ENCODE results near the gene MAGI1. TPM values are rescaled to one million over a fixed set of nuclear protein-coding genes. Genes with fewer than 3 reads are reported as not detected.

MAGI1 gene
- total RNA-seq, 1 experiment from 2014 or later: 58.2 TPM

DNA sequence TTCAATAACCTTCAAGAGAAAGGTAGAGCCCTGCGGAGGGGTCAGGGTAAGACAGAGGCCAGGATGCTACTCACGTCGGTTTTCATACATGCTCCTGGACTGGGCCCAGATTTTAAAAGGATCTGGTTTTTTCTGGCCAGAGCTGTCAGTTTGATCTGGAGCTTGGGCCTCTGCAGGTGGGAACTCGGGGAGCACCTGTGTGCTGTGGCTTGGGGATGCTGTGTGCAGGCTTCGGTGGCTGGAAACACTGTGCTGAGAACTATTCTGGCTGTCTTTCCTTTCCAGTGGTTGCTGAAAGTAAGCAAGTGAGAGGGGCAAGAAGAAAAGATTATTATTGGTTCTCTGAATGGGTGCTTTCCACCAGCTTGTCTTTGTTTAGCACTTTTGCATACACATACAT lies 647.6 kb downstream of the MAGI1 start:
- peaks cover 23% of the 10 kb centered on the region for H3K36me3 Mint-ChIP-seq
- H3K27me3 Mint-ChIP-seq (ENCODE audit: low read depth): no peaks in the 10 kb centered on the region
- DNase-seq (ENCODE audit: low spot score) (peak; percentile 15), ATAC-seq (peak; percentile 59)
- H3K9me3 Mint-ChIP-seq: no peaks in the 10 kb centered on the region
- H3K4me3 Mint-ChIP-seq: no peak overlapping the region
- TF ChIP-seq FOXJ3 (CRISPR knock-in tag; IDR thresholded peaks at IDR 0.05; ENCODE audit: borderline replicate concordance) (no peak), TCF7 (CRISPR knock-in tag; IDR thresholded peaks at IDR 0.05; ENCODE audit: low read depth) (no peak), SOX15 (CRISPR knock-in tag; IDR thresholded peaks at IDR 0.05) (no peak), NFE2L1 (CRISPR knock-in tag; IDR thresholded peaks at IDR 0.05) (no peak), FOXK1 (CRISPR knock-in tag; IDR thresholded peaks at IDR 0.05) (no peak), HMGA2 (CRISPR knock-in tag; IDR thresholded peaks at IDR 0.05) (no peak), ATF1 (CRISPR knock-in tag; IDR thresholded peaks at IDR 0.05) (no peak), IRF2 (CRISPR knock-in tag; IDR thresholded peaks at IDR 0.05; ENCODE audit: borderline replicate concordance, low read depth) (no peak)
- H3K4me1 Mint-ChIP-seq: peaks cover 32% of the 10 kb centered on the region
- ChIA-PET CTCF (interaction anchor here (1.2 kb wide), 1 partner anchor 386 kb away, joined by 3 read pairs; no protein-coding TSS in a partner anchor), POLR2A (no interaction called here)
- peak overlapping the region; percentile 60 for H3K27ac Mint-ChIP-seq

DNA sequence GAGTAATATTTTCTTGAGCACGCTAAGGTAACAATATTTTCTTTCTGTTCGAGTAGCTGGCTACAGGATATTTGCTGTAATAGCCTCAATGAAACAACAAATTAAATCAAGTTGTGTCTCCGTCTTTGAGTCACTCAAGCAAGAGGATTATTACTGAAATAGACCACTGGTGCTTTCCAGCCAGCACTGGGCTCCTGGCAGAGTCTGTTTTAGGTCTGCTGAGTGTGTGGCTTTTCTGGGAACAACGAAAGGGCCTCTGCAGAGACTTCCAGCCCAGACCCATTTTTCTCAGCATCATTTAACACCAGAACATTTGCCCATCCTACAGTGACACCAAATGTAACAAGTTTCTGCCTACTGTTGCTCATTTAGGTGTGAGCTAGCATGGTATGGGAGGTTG lies 652.9 kb downstream of the MAGI1 start:
- TF ChIP-seq ATF1 (CRISPR knock-in tag; IDR thresholded peaks at IDR 0.05): no peak
- no peak for TF ChIP-seq SMAD3 (CRISPR knock-in tag; IDR thresholded peaks at IDR 0.05; ENCODE audit: borderline replicate concordance)
- ATAC-seq: no peak
- peaks cover 51% of the 10 kb centered on the region for H3K36me3 Mint-ChIP-seq
- H3K27me3 Mint-ChIP-seq (ENCODE audit: low read depth): no peaks in the 10 kb centered on the region
- DNase-seq (ENCODE audit: low spot score): no peak
- H3K9me3 Mint-ChIP-seq: no peaks in the 10 kb centered on the region
- ChIA-PET POLR2A (interaction anchor here (0.6 kb wide), 2 partner anchors 1095 to 1122 kb away, joined by 4 to 5 read pairs; no protein-coding TSS in a partner anchor), CTCF (no interaction called here)
- peaks cover 10% of the 10 kb centered on the region for H3K4me1 Mint-ChIP-seq
- H3K27ac Mint-ChIP-seq: no peak overlapping the region
- no peak overlapping the region for H3K4me3 Mint-ChIP-seq

- Mint-ChIP-seq H3K27me3 (ENCODE audit: low read depth) (no peaks in the 10 kb centered on the region), H3K36me3 (peaks cover 50% of the 10 kb centered on the region), H3K4me3 (no peak overlapping the region), H3K27ac (no peak overlapping the region), H3K9me3 (no peaks in the 10 kb centered on the region), H3K4me1 (no peaks in the 10 kb centered on the region)
- DNase-seq (ENCODE audit: low spot score): no peak
- ChIA-PET POLR2A (no interaction called here), CTCF (interaction anchor here (0.6 to 1.3 kb wide), 2 partner anchors 31 to 47 kb away, joined by 3 read pairs; no protein-coding TSS in a partner anchor)
- no peak for ATAC-seq
- TF ChIP-seq ZNF512 (CRISPR knock-in tag; IDR thresholded peaks at IDR 0.05; ENCODE audit: borderline replicate concordance) (no peak), ZNF219 (CRISPR knock-in tag; IDR thresholded peaks at IDR 0.05; ENCODE audit: borderline replicate concordance) (no peak), TEAD1 (CRISPR knock-in tag; IDR thresholded peaks at IDR 0.05) (no peak), ATF1 (CRISPR knock-in tag; IDR thresholded peaks at IDR 0.05) (no peak), ZBTB21 (CRISPR knock-in tag; IDR thresholded peaks at IDR 0.05; ENCODE audit: borderline replicate concordance) (no peak), CREM (CRISPR knock-in tag; IDR thresholded peaks at IDR 0.05) (no peak), ETV6 (CRISPR knock-in tag; IDR thresholded peaks at IDR 0.05) (no peak), ARID4B (CRISPR knock-in tag; IDR thresholded peaks at IDR 0.05; ENCODE audit: borderline replicate concordance) (no peak), ZNF138 (CRISPR knock-in tag; conservative IDR thresholded peaks at IDR 0.05) (no peak), NR2C2 (CRISPR knock-in tag; IDR thresholded peaks at IDR 0.05) (no peak), GRHL2 (CRISPR knock-in tag; IDR thresholded peaks at IDR 0.05; ENCODE audit: insufficient replicate concordance, severe bottlenecking) (no peak)
- TF ChIP-seq, protein P1, sequence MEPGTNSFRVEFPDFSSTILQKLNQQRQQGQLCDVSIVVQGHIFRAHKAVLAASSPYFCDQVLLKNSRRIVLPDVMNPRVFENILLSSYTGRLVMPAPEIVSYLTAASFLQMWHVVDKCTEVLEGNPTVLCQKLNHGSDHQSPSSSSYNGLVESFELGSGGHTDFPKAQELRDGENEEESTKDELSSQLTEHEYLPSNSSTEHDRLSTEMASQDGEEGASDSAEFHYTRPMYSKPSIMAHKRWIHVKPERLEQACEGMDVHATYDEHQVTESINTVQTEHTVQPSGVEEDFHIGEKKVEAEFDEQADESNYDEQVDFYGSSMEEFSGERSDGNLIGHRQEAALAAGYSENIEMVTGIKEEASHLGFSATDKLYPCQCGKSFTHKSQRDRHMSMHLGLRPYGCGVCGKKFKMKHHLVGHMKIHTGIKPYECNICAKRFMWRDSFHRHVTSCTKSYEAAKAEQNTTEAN (CRISPR knock-in tag; IDR thresholded peaks at IDR 0.05): no peak
Observed at GRCh38 chr3:65381496-65382010, 657.2 kb downstream of the MAGI1 start.

All from WTC11 (cell line).